ENCODE measurements around the gene MAP3K8.

- TF ChIP-seq E2F5 (CRISPR knock-in tag; IDR thresholded peaks at IDR 0.05), result no peak
- TF ChIP-seq NR1H2 (CRISPR knock-in tag; IDR thresholded peaks at IDR 0.05), result no peak
- no peak for TF ChIP-seq ZBTB7A (IDR thresholded peaks at IDR 0.05; ENCODE audit: borderline replicate concordance, control insufficient read depth, low read depth, low read length)
- TF ChIP-seq ZNF436 (CRISPR knock-in tag; IDR thresholded peaks at IDR 0.05), result no peak
- no peak for TF ChIP-seq TFAP4 (CRISPR knock-in tag; IDR thresholded peaks at IDR 0.05; ENCODE audit: borderline replicate concordance)
- no peak for TF ChIP-seq PREB (CRISPR knock-in tag; IDR thresholded peaks at IDR 0.05)
Measured at GRCh38 chr10:30495687-30496086, 61.7 kb downstream of the MAP3K8 start.
